ENCODE data around the gene KRT8.
"Not testable (repeated sequence)": the region's sequence is repeated elsewhere in the genome, so short reads cannot be mapped to it uniquely, and the experiment has no call there.

Gene KRT8

DNA sequence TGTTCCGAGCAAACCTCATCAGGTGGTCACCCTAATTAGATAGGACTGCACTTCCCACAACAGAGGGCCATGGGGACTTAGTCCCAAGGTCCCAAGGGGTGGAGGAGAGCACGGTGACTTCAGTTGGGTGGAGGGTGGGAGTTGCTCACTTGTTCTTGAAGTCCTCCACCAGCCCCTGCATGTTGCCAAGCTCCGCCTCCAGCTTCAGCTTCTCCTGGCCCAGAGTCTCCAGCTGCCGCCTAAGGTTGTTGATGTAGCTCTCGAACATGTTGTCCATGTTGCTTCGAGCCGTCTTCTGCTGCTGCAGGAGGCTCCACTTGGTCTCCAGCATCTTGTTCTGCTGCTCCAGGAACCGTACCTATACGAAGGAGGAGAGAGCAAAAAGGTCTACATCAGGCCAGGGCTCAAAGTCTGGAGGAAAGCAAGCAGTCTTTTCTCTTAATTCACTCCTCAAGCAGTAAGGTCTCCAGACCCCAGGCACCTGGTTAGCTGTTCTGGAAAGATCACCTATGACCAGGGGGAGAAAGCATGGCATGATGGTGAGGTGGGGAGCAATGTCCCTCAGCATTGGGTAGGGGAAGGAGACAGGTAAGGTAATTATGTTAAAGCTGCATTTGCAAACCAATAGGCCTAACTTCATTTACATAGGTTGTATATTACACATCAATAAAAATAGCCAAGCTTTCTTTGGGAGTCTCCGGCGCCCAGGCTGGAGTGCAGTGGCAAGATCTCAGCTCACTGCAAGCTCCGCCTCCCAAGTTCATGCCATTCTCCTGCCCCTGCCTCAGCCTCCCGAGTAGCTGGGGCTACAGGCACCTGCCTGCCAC is 2.9 kb downstream of the KRT8 start:
- DNase-seq, result no peak

GRCh38 chr12:52900896-52901714 is 3.8 kb downstream of the KRT8 start:
- DNase-seq, result no peak

- no peak for DNase-seq
These were observed 4.5 kb downstream of the KRT8 start for GRCh38 chr12:52900166-52900895.

- no peak for DNase-seq
These were observed 5.4 kb downstream of the KRT8 start for GRCh38 chr12:52899338-52900035.

- DNase-seq, result no peak
These were observed 8.4 kb downstream of the KRT8 start for GRCh38 chr12:52896190-52897100.

DNA sequence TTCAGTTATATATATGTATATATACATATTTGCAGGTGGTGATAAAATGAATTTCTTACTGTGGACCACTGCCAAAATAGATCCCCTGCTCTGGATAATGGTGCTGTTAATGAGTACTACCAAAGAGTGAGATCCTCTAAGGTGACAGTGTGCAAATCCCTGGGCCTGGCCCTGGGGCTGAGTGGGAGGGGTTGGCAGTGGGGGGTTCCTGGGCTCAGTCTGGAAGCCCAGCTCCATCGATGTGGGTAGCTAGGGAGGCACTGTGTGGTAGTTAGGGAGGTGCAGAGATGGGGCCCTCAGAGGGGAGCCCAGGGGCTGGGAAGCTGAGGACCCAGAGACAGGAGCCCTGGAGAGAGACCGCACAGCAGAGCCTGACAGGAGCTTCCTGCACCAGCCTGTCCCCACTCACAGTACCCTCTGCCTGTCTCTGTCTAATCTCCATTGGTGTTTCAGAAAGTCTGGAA is 9.1 kb downstream of the KRT8 start:
- DNase-seq, result no peak

DNA sequence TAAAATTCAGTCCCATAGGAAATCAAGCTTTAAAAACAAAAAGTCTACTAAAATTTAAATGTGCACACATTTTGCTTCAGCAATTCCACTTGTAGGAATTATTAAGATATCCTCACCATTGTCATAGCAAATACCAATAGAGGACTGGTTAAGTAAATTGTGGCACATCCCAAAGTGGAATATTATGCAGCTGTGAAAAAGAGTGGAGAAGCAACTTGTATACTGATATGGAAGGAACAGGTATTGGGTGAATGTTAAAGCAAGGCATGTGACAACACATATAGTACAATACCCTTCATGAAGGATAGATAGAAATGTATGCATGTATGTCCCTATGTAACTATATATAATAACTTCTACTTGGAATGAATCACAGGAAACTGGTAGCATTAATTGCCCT is 11.9 kb downstream of the KRT8 start:
- DNase-seq, result no peak

- DNase-seq, result no peak
These were observed 12.5 kb downstream of the KRT8 start for GRCh38 chr12:52892207-52892852.

GRCh38 chr12:52891044-52891443 is 13.8 kb downstream of the KRT8 start:
- DNase-seq, result no peak

DNA sequence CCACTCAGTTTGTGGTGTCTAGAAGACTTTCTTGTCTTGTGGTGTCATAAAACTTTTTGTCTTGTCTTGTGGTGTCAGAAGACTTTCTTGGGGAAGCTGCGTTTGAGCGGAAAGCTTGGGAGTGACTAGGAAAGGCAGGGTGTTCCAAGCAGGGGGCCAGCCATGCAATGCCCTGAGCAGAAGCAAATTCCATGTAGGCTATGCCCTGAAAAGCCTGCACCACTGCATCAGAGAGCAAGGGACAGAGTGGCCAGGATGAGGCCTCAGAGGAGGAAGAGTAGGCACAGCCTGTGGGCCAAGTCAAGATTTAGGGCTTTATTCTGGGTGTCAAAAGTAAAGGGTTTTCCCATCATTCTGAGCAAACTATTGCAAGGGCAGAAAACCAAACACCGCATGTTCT is 14.5 kb downstream of the KRT8 start:
- DNase-seq, result no peak

DNA sequence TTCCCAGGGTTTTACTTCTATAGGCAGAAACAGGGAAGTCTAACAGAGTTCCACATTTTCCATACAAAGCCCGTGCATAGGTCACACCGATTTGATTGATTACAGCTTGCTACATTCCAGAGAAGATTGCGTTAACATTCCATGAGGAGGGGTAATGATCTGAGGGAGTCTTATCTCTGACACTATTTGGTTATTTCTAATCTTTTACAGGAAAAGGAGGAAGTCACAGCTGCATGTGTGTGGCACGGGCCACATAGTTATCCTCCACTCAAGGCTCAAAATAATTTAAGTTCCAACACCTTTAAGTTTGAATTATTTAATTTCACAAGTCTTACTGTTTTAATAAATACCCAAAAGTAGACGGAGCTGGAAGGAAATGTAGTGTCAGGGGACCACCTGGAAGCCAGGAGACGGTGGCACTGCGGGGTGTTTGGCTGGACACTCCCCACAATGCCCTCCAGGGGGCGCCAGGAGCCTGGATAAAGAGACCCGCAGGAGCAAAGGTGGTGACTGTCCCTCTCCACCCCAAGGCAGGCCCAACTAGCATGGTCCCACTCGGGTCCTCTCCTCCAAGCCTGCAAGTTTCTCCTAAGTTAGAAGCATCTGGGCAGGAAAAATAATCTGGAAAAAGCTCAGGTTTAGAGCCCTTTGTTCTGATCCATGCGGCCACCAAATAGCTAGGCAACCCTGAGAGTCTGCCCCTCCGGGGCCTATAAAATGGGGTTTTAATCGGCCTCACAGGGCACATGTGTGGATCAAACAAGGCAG is 20.2 kb downstream of the KRT8 start:
- peak; percentile 88 for DNase-seq

GRCh38 chr12:52880499-52880898 is 24.4 kb downstream of the KRT8 start:
- DNase-seq, result not testable (repeated sequence)

DNA sequence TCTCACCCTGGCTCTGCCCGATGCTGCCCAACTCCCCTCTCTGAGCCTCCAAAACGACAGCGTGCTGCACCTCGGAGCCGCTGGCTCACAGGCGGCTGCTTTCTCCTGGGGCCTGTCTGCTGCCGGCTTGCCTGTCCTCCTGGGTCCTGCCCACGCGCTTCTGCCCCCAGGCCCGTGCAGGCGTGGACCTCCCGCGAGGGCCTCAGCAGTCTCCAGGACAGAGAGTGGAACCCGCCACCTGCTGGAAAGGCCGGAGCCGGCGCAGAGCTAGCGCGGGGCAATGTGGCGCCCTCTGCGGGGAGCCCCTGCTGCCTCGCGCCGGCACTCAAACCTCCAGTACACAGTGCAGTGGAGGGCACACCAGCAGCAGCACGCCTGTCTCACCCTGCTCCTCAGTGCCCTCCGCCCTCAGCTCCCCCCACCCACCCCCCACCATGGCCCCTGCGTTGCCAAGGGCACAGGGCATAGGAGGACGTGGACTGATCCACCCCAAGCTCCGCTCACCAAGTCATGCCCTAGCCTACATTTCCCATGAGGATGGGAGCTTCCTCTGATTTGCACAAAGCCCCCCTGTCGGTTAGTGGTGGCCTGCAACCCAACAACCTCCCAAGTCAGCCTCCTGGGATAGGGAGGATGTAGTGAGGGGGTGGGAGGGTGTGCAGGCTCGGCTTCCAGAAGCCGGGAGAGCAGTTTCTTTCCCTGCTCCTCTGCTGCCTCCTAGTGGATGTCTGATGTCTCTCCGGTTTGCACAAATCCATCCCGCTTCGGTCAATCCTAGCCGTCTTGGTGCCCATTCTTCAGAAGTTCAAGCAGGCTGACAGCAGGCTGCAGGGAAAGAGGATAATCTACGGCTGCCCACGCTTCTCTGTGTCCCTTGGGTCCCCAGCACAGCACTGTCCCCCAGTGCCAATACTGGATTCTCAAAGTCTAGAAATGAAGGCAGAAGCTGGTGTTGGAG is 25.2 kb downstream of the KRT8 start:
- peak; percentile 81 for DNase-seq

- no peak for DNase-seq
These were observed 26.1 kb downstream of the KRT8 start for GRCh38 chr12:52878507-52879393.

GRCh38 chr12:52877242-52877641 is 27.6 kb downstream of the KRT8 start:
- DNase-seq, result no peak

DNA sequence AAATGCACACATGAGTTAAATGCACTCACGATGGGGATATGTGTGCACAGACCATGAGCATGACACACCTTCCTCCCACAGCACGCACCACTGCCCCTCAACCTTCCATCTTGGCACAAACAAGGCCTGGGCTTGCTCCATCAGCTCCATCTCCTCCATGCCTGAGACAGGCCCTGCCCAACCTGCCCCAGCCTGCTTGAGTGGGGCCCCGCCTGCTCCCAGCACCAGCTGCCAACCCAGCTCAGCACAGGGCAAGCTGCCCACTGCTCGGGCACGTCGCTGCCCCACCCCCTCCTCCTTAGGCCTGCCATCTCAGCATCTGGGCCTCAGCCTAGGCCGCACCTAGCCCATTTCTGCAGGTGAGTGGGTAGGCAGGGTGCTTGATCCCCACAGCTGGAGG is 28.5 kb downstream of the KRT8 start:
- no peak for DNase-seq

DNA sequence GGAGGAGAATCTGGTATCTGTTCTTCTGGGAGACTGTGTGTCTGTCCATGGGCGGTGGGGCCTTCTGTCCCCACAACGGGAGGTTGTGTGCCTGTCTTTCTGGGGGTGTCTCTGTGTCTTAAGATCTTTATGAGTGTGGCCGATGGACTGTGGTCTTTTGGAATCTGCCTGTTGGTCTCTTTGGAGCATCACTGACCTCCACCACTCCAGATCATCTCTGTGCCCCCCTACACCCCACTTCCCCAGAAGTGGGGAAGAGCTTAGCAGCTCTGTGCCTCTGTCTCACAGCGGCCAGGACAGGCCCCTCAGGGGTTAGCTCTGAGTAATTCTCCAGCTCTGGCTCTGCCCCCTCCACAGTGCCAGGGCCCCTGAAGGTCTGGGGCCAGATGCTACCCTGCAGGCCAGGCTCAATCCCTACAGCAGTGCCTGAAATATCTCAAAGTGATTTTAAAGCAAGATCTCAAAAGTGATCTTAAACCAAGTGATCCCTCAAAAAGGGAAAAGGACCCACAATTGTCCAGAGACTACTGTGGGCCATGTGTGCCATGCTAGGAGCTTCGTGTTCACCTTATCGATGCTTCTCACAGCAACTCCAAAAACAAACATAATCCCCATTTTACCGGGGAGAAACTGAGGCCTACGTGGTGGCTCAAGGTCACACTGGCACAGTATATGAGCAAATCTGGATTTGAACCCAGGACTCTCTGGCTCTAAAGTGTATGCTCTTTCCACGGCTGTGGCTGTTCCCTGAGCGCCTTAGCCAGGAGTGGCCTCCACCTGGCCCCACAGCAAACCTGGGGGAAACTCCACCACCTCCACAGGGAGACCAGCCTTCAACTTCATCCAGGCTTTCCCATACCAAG is 30.1 kb downstream of the KRT8 start:
- no peak for DNase-seq

Data from activated CD4-positive, alpha-beta T cell treated with anti-CD3 and anti-CD28 coated beads for 48 hours (primary cell).